Lower leg skin (tissue), 4 donors: ENCODE results near the gene MTF2. TPM values are rescaled to one million over a fixed set of nuclear protein-coding genes. Genes with fewer than 3 reads are reported as not detected.
A peak's percentile ranks its signal among the peaks of the same experiment; 100 is the strongest.
"Not testable (repeated sequence)": the region's sequence is repeated elsewhere in the genome, so short reads cannot be mapped to it uniquely, and the experiment has no call there.

Experiments
- DNase-seq, 2 donors: peaks; one replicate each; pipeline ENCODE4 v3.0.0-alpha.2; 2019; ENCODE audit warnings: low spot score in 2 of 2
- H3K4me3 ChIP-seq: fragments of 200-600 bp; sonication (generic); 2 replicates; pipeline ENCODE4 v1.5.1; 2017; ENCODE audit warnings: mild to moderate bottlenecking, low read depth; ENCODE audit not compliant: poor library complexity, severe bottlenecking
- CTCF ChIP-seq, 3 donors: fragments of 450-650 bp; IDR thresholded peaks; one replicate each; pipeline ENCODE4 v1.5.1; 2016; ENCODE audit warnings: antibody characterized with exemption in 3 of 3, mild to moderate bottlenecking in 3 of 3, moderate library complexity in 2 of 3
- POLR2A ChIP-seq, 2 donors: fragments of 450-650 bp; IDR thresholded peaks; one replicate each; pipeline ENCODE4 v1.6.1; 2016 to 2017; ENCODE audit warnings: antibody characterized with exemption in 2 of 2, mild to moderate bottlenecking in 1 of 2, moderate library complexity in 1 of 2
- WGBS, 2 donors: methylation state at CpG; one replicate each; pipeline ENCODE4 v1.1.5; 2018; 5-methylcytosine and 5-hydroxymethylcytosine counted together
- intact Hi-C: fragments of 100-400 bp; cut with DNase I; formaldehyde crosslinking; loops from one replicate; pipeline ENCODE4 v1.15.0; 2023; ENCODE audit warnings: low total_unique reads
- total RNA-seq, 4 donors: library from RNA; depleted of rRNA; stranded (reverse); fragments of >200 nt; gene quantifications; one replicate each; pipeline ENCODE4 v1.1.0, GENCODE V29; 2016

The MTF2 gene
- total RNA-seq: 10 to 100 TPM; 10.2 to 21.8 (median 16.0) TPM

GRCh38 chr1:93078986-93079654, at the start of gene MTF2:
MTF2 (plus strand) TSS chr1:93079283; CDS start chr1:93079527, 244 bp downstream.
- WGBS, 2 donors: 0% methylated on average over 44 to 49 of the region's 49 CpGs
- peak; percentile 91 to 98 for DNase-seq
- peak within 1 kb of the TSS; percentile 100 for H3K4me3 ChIP-seq
- TF ChIP-seq POLR2A (IDR thresholded peaks at IDR 0.05): no peak
- TF ChIP-seq CTCF (IDR thresholded peaks at IDR 0.05): no peak
- intact Hi-C loops: no loop called here

- intact Hi-C loops: no loop called here
- DNase-seq: no peak
- WGBS, 2 donors: 41 to 54% methylated on average over 3 of the region's 3 CpGs
- H3K4me3 ChIP-seq: no peak overlapping the region
- TF ChIP-seq CTCF (IDR thresholded peaks at IDR 0.05): no peak
- no peak for TF ChIP-seq POLR2A (IDR thresholded peaks at IDR 0.05)
Observed at GRCh38 chr1:93029317-93029716, 49.8 kb upstream of the MTF2 start.

GRCh38 chr1:93030191-93030590, 48.9 kb upstream of the MTF2 start:
- intact Hi-C loops: loop anchor here (5.0 kb wide), 1 partner anchor 1087 kb away; no protein-coding TSS in a partner anchor
- not testable (repeated sequence) for H3K4me3 ChIP-seq, DNase-seq
- WGBS, 2 donors: 85 to 94% methylated on average over 4 of the region's 4 CpGs

- 61 to 63% methylated on average over 3 of the region's 3 CpGs for WGBS, 2 donors
- TF ChIP-seq CTCF (IDR thresholded peaks at IDR 0.05) (no peak), POLR2A (IDR thresholded peaks at IDR 0.05) (no peak)
- intact Hi-C loops: loop anchor here (5.0 kb wide), 1 partner anchor 1086 kb away; no protein-coding TSS in a partner anchor
- DNase-seq: no peak
- H3K4me3 ChIP-seq: no peak overlapping the region
Observed at GRCh38 chr1:93031711-93032110, 47.4 kb upstream of the MTF2 start.

GRCh38 chr1:93033029-93033428, 46.1 kb upstream of the MTF2 start:
- 56 to 57% methylated on average over 5 of the region's 5 CpGs for WGBS, 2 donors
- intact Hi-C loops: loop anchor here (5.0 kb wide), 1 partner anchor 1084 kb away; no protein-coding TSS in a partner anchor

More at GRCh38 chr1:93033029-93033428, 46.1 kb upstream of the MTF2 start:
- H3K4me3 ChIP-seq: no peak overlapping the region
- no peak for DNase-seq
- TF ChIP-seq POLR2A (IDR thresholded peaks at IDR 0.05) (no peak), CTCF (IDR thresholded peaks at IDR 0.05) (no peak)
